Smooth muscle cell (in vitro differentiated cells): ENCODE results near the gene CYP11A1. TPM values are rescaled to one million over a fixed set of nuclear protein-coding genes. Genes with fewer than 3 reads are reported as not detected.
A peak's percentile ranks its signal among the peaks of the same experiment; 100 is the strongest.

Experiments
- DNase-seq: peaks from one replicate; lab custom pipeline; 2025; ENCODE audit not compliant: unreplicated experiment; lab: John Stamatoyannopoulos, UW
- H2AFZ ChIP-seq: fragments of 200-600 bp; sonication (generic); 2 replicates; pipeline ENCODE4 v1.6.0; 2016; ENCODE audit warnings: antibody characterized with exemption, low read depth, mild to moderate bottlenecking
- H3F3A ChIP-seq: fragments of 200-600 bp; sonication (generic); 2 replicates; pipeline ENCODE4 v1.6.0; 2017; ENCODE audit warnings: antibody characterized with exemption, low read depth
- H3K27ac ChIP-seq: fragments of 200-600 bp; sonication (generic); 2 replicates; pipeline ENCODE4 v1.5.1; 2016; ENCODE audit warnings: low read depth, mild to moderate bottlenecking
- H3K27me3 ChIP-seq: fragments of 200-600 bp; sonication (generic); 2 replicates; pipeline ENCODE4 v1.6.1; 2016; ENCODE audit warnings: low read depth, mild to moderate bottlenecking
- H3K36me3 ChIP-seq: fragments of 200-600 bp; sonication (generic); 2 replicates; pipeline ENCODE4 v1.5.1; 2016; ENCODE audit warnings: low read depth
- H3K4me1 ChIP-seq: fragments of 200-600 bp; sonication (generic); 2 replicates; pipeline ENCODE4 v1.5.1; 2016; ENCODE audit warnings: low read depth
- H3K4me2 ChIP-seq: fragments of 200-600 bp; sonication (generic); 2 replicates; pipeline ENCODE4 v1.6.0; 2016; ENCODE audit warnings: mild to moderate bottlenecking
- H3K4me3 ChIP-seq: fragments of 200-600 bp; sonication (generic); 2 replicates; pipeline ENCODE4 v1.5.1; 2016; ENCODE audit warnings: mild to moderate bottlenecking
- H3K79me2 ChIP-seq: fragments of 200-600 bp; sonication (generic); 2 replicates; pipeline ENCODE4 v1.6.0; 2016; ENCODE audit warnings: low read depth, mild to moderate bottlenecking
- H3K9ac ChIP-seq: fragments of 200-600 bp; sonication (generic); 2 replicates; pipeline ENCODE4 v1.6.0; 2016; ENCODE audit warnings: low read depth
- H3K9me3 ChIP-seq: fragments of 200-600 bp; sonication (generic); replicated peaks from 2 replicates; pipeline ENCODE4 v1.5.1; 2016; ENCODE audit warnings: low read depth
- H4K20me1 ChIP-seq: fragments of 200-600 bp; sonication (generic); 2 replicates; pipeline ENCODE4 v1.6.0; 2016; ENCODE audit warnings: low read depth
- CTCF ChIP-seq: fragments of 200-600 bp; sonication (generic); IDR thresholded peaks from 2 replicates; pipeline ENCODE4 v1.5.1; 2017; ENCODE audit warnings: borderline replicate concordance, mild to moderate bottlenecking, antibody characterized with exemption; ENCODE audit not compliant: insufficient read depth, poor library complexity, severe bottlenecking
- WGBS: methylation state at CpG from one replicate; pipeline ENCODE4 v1.1.7; 2016; ENCODE audit warnings: low lambda C conversion rate; 5-methylcytosine and 5-hydroxymethylcytosine counted together
- polyA plus RNA-seq: library from polyadenylated mRNA; unstranded; fragments of >200 nt; fragmentation: Nextera tagmentation; extraction: Ambion mirVana; gene quantifications from 2 replicates; pipeline ENCODE4 v1.2.1, GENCODE V29; 2016
- total RNA-seq: library from RNA; depleted of rRNA; stranded (reverse); fragments of >200 nt; gene quantifications from 2 replicates; pipeline ENCODE4 v1.2.3, GENCODE V29; 2014

Gene CYP11A1
- 2.2 and 6.6 TPM in 2 replicates for total RNA-seq
- polyA plus RNA-seq = 3.5 and 5.1 TPM in 2 replicates

- Histone ChIP-seq H3K79me2 (no peaks in the 10 kb centered on the region), H3K4me3 (no peak within 1 kb of the TSS), H3K4me1 (peaks cover 7% of the 10 kb centered on the region), H3K9ac (no peak within 1 kb of the TSS), H2AFZ (no peak within 1 kb of the TSS), H3F3A (no peaks in the 10 kb centered on the region), H4K20me1 (no peaks in the 10 kb centered on the region), H3K27ac (no peak within 1 kb of the TSS), H3K9me3 (no peaks in the 10 kb centered on the region), H3K36me3 (no peaks in the 10 kb centered on the region), H3K27me3 (no peaks in the 10 kb centered on the region), H3K4me2 (peak within 1 kb of the TSS; percentile 97)
- WGBS = 84% methylated on average over 12 of the region's 12 CpGs
- no peak for TF ChIP-seq CTCF
- no peak for DNase-seq
Measured at GRCh38 chr15:74367296-74367854, at the start of gene CYP11A1. TSS of gene CYP11A1 (minus strand) at chr15:74367646. CDS start at chr15:74367585, 61 bp downstream.

- H3K4me1 ChIP-seq = peaks cover 15% of the 10 kb centered on the region
- H3K27me3 ChIP-seq = no peaks in the 10 kb centered on the region
- H3K36me3 ChIP-seq = no peaks in the 10 kb centered on the region
- H3K27ac ChIP-seq = peak overlapping the region; percentile 4
- H3K9me3 ChIP-seq = no peaks in the 10 kb centered on the region
- H4K20me1 ChIP-seq = peaks cover 55% of the 10 kb centered on the region
- no peak for DNase-seq
- H3K4me2 ChIP-seq = no peak overlapping the region
- no peaks in the 10 kb centered on the region for H3F3A ChIP-seq
- TF ChIP-seq CTCF = no peak
- no peak overlapping the region for H2AFZ ChIP-seq
- peaks cover 35% of the 10 kb centered on the region for H3K79me2 ChIP-seq
- WGBS = 81% methylated on average over 13 of the region's 13 CpGs
- no peak overlapping the region for H3K9ac ChIP-seq
- no peak overlapping the region for H3K4me3 ChIP-seq
Measured at GRCh38 chr15:74417225-74417624, 49.8 kb upstream of the CYP11A1 start.

- Histone ChIP-seq H3K4me1 (peaks cover 5% of the 10 kb centered on the region), H3K4me3 (no peak overlapping the region), H3K4me2 (no peak overlapping the region), H3F3A (no peaks in the 10 kb centered on the region), H3K9me3 (no peaks in the 10 kb centered on the region), H3K27ac (peak overlapping the region; percentile 4), H3K36me3 (no peaks in the 10 kb centered on the region), H3K27me3 (no peaks in the 10 kb centered on the region), H3K9ac (no peak overlapping the region), H2AFZ (no peak overlapping the region), H3K79me2 (peaks cover 25% of the 10 kb centered on the region), H4K20me1 (peaks cover 45% of the 10 kb centered on the region)
- TF ChIP-seq CTCF = no peak
- 85% methylated on average over 18 of the region's 19 CpGs for WGBS
- DNase-seq = no peak
Measured at GRCh38 chr15:74415966-74416916, 48.8 kb upstream of the CYP11A1 start.
